ENCODE measurements around the gene KRTAP10-9.

The KRTAP10-9 gene

GRCh38 chr21:44618909-44619308 is 8.0 kb upstream of the KRTAP10-9 start:
- ATAC-seq = no peak
- no peak for TF ChIP-seq POU6F1 (CRISPR knock-in tag; IDR thresholded peaks at IDR 0.05; ENCODE audit: borderline replicate concordance, low read depth)
- TF ChIP-seq ARNTL (CRISPR knock-in tag; IDR thresholded peaks at IDR 0.05; ENCODE audit: borderline replicate concordance, low read depth) = no peak
- TF ChIP-seq TCF4 (CRISPR knock-in tag; IDR thresholded peaks at IDR 0.05; ENCODE audit: borderline replicate concordance) = no peak

- TF ChIP-seq ZFP30 (CRISPR knock-in tag; IDR thresholded peaks at IDR 0.05) (no peak), ZFP3 (CRISPR knock-in tag; IDR thresholded peaks at IDR 0.05) (no peak), GLIS3 (CRISPR knock-in tag; IDR thresholded peaks at IDR 0.05) (no peak), POU6F1 (CRISPR knock-in tag; IDR thresholded peaks at IDR 0.05; ENCODE audit: borderline replicate concordance, low read depth) (no peak), ARNTL (CRISPR knock-in tag; IDR thresholded peaks at IDR 0.05; ENCODE audit: borderline replicate concordance, low read depth) (no peak), RARB (CRISPR knock-in tag; IDR thresholded peaks at IDR 0.05) (no peak), ISL1 (CRISPR knock-in tag; IDR thresholded peaks at IDR 0.05) (no peak), ZNF565 (CRISPR knock-in tag; conservative IDR thresholded peaks at IDR 0.05; ENCODE audit: low read depth) (no peak), OSR1 (CRISPR knock-in tag; IDR thresholded peaks at IDR 0.05) (no peak), PATZ1 (CRISPR knock-in tag; IDR thresholded peaks at IDR 0.05; ENCODE audit: borderline replicate concordance) (no peak), TOX (CRISPR knock-in tag; IDR thresholded peaks at IDR 0.05; ENCODE audit: borderline replicate concordance) (no peak), ZNF8 (CRISPR knock-in tag; IDR thresholded peaks at IDR 0.05) (no peak), ZC3H10 (CRISPR knock-in tag; IDR thresholded peaks at IDR 0.05) (no peak)
- ATAC-seq = no peak
Observed at GRCh38 chr21:44619886-44620285, 7.0 kb upstream of the KRTAP10-9 start.

GRCh38 chr21:44623575-44623974 is 3.3 kb upstream of the KRTAP10-9 start:
- no peak for ATAC-seq
- no peak for TF ChIP-seq ZFP3 (CRISPR knock-in tag; IDR thresholded peaks at IDR 0.05)
- no peak for TF ChIP-seq PATZ1 (CRISPR knock-in tag; IDR thresholded peaks at IDR 0.05; ENCODE audit: borderline replicate concordance)
- TF ChIP-seq ZFP30 (CRISPR knock-in tag; IDR thresholded peaks at IDR 0.05) = no peak
- no peak for TF ChIP-seq ARNTL (CRISPR knock-in tag; IDR thresholded peaks at IDR 0.05; ENCODE audit: borderline replicate concordance, low read depth)
- no peak for TF ChIP-seq PPARA (CRISPR knock-in tag; IDR thresholded peaks at IDR 0.05; ENCODE audit: borderline replicate concordance)
- no peak for TF ChIP-seq ZC3H10 (CRISPR knock-in tag; IDR thresholded peaks at IDR 0.05)
- TF ChIP-seq TSHZ2 (CRISPR knock-in tag; IDR thresholded peaks at IDR 0.05) = no peak
- TF ChIP-seq CSRNP3 (CRISPR knock-in tag; IDR thresholded peaks at IDR 0.05) = no peak
- no peak for TF ChIP-seq ISL1 (CRISPR knock-in tag; IDR thresholded peaks at IDR 0.05)
- TF ChIP-seq BACH2 (CRISPR knock-in tag; IDR thresholded peaks at IDR 0.05; ENCODE audit: borderline replicate concordance) = no peak
- no peak for TF ChIP-seq ZNF565 (CRISPR knock-in tag; conservative IDR thresholded peaks at IDR 0.05; ENCODE audit: low read depth)
- TF ChIP-seq ESRRG (CRISPR knock-in tag; IDR thresholded peaks at IDR 0.05) = no peak
- no peak for TF ChIP-seq GLIS3 (CRISPR knock-in tag; IDR thresholded peaks at IDR 0.05)
- no peak for TF ChIP-seq SNAI2 (CRISPR knock-in tag; IDR thresholded peaks at IDR 0.05)

Data from SK-N-SH treated with all-trans-retinoic acid at 6 μM for 48 hours (cell line).